ENCODE data around the gene CNFN.
"Not testable (repeated sequence)": the region's sequence is repeated elsewhere in the genome, so short reads cannot be mapped to it uniquely, and the experiment has no call there.

CNFN gene

GRCh38 chr19:42351079-42351735, 38.9 kb downstream of the CNFN start:
- no peak for DNase-seq (ENCODE audit: low spot score)

- DNase-seq (ENCODE audit: low spot score) = no peak
These were observed 39.7 kb downstream of the CNFN start for GRCh38 chr19:42350417-42350816.

- DNase-seq (ENCODE audit: low spot score) = no peak
These were observed 40.6 kb downstream of the CNFN start for GRCh38 chr19:42349378-42350107.

DNA sequence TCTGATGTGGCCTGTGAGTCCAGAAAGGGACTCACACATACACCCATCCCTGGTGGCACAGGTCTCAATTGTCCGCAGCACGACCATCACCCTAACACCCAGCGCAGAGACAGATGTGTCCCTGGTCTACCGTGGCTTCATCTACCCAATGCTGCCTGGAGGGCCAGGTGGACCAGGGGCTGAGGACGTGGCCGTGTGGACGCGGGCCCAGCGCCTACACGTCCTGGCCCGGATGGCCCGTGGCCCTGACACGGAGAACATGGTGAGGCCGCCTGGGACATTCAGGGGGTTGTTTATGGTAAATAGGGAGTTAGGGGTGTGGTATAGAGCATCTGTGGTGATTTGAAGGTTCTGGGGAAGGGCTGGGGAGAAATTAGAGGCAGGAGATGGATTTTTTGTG, 41.9 kb downstream of the CNFN start:
- DNase-seq (ENCODE audit: low spot score) = no peak

DNA sequence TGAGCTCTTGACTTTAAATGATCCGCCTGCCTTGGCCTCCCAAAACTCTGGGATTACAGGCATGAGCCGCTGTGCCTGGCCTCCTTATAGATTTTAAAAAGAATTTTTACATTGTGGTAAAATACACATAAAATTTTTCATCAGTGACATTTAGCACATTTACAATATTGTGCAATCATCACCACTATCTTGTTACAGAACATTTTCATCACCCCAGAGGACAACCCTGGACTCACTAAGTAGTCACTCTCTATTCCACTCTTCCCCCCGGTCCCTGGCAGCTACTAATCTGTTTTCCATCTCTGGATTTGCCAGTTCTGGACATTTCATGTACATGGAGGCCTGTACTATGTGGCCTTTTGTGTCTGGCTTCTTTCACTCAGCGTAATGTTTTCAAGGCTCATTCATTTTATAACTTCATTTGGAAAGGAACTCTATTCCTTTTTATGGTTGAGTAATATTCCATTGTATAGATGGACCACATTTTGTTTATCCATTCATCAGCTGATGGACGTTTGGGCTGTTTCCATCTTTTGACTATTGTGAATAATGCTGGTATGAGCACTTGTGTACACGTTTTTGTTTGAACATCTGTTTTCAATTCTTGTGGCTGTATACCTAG, 44.8 kb downstream of the CNFN start:
- no peak for DNase-seq (ENCODE audit: low spot score)

GRCh38 chr19:42344336-42344893, 45.7 kb downstream of the CNFN start:
- no peak for DNase-seq (ENCODE audit: low spot score)

DNA sequence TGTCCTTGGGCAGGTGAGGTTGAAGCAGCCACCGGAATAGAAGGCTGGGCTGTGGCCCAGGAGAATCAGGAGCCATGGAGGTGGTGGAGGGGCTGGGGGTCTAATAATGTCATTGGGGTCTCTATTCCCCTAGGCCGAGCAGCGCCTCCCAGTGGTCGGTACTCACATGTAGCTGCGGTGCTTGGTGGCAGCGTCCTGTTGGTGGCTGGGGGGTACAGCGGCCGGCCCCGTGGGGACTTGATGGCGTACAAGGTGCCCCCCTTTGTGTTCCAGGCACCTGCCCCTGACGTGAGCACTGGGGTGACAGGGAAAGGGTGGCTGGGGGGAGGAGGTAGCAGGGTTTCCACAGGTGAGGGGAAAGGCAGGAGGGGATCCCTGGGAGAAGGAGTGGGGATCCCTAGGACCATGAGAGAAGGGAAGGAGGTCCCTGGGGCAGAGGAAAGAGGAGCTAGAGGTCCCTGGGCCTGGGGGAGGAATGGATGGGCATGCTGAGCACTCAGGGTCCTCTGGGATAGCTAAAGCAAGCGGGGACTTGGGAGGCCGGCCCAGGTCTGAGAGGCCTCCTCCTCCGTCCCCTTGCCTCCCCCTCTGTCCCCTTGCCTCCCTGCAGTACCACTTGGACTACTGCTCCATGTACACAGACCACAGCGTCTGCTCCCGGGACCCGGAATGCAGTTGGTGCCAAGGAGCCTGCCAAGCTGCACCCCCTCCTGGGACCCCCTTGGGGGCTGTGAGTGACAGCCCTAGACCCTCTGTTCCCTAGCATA, 46.6 kb downstream of the CNFN start:
- DNase-seq (ENCODE audit: low spot score) = no peak

GRCh38 chr19:42339922-42340321, 50.2 kb downstream of the CNFN start:
- DNase-seq (ENCODE audit: low spot score) = not testable (repeated sequence)

DNA sequence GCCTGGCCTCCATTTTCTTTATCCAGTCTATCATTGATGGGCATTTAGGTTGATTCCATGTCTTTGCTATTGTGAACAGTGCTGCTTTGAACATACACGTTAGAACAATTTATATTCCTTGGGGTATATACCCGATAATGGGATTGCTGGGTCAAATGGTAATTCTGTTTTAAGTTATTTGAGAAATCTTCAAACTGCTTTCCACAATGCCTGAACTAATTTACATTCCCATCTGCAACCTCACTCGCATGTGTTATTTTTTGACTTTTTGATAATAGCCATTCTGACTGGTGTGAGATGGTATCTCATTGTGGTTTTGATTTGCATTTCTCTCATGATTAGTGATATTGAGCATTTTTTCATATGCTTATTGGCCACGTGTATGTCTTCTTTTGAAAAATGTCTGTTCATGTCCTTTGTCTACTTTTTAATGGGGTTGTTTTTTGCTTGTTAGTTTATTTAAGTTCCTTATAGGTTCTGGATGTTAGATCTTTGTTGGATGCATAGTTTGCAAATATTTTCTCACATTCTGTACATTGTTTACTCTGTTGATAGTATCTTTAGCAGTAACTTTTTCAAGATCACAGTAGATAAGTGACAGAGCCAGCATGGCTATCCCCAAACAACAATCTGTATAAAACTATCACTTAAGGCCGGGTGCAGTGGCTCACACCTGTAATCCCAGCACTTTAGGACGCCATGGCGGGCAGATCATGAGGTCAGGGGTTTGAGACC, 50.8 kb downstream of the CNFN start:
- DNase-seq (ENCODE audit: low spot score) = not testable (repeated sequence)

All from putamen (tissue), 1 donor.